Liver (tissue), 9 donors: ENCODE measurements around the gene MESD. TPM values are rescaled to one million over a fixed set of nuclear protein-coding genes. Genes with fewer than 3 reads are reported as not detected.

Source experiments
- DNase-seq: peaks from one replicate; pipeline ENCODE4 v3.0.0-alpha.2; 2017; ENCODE audit warnings: low spot score
- H3K27ac ChIP-seq, 2 donors: one replicate each; pipeline ENCODE4 v1.7.0; 2013; ENCODE audit warnings: inconsistent platforms in 2 of 2, low read length in 2 of 2, control low read depth in 1 of 2, low read depth in 1 of 2, mild to moderate bottlenecking in 1 of 2
- H3K27me3 ChIP-seq, 4 donors: one replicate each; pipeline versions ENCODE4 v1.6.1 to v1.7.0; 2013; ENCODE audit warnings: low read length in 3 of 4, inconsistent platforms in 1 of 4, mild to moderate bottlenecking in 1 of 4, moderate library complexity in 1 of 4; ENCODE audit not compliant: control insufficient read depth in 4 of 4, insufficient read depth in 4 of 4
- H3K36me3 ChIP-seq, 4 donors: one replicate each; pipeline versions ENCODE4 v1.6.1 to v1.7.0; 2013; ENCODE audit warnings: low read length in 3 of 4, mild to moderate bottlenecking in 3 of 4, low read depth in 1 of 4, moderate library complexity in 1 of 4; ENCODE audit not compliant: control insufficient read depth in 4 of 4, insufficient read depth in 3 of 4
- H3K4me1 ChIP-seq, 4 donors: one replicate each; pipeline versions ENCODE4 v1.6.1 to v1.7.0; 2013; ENCODE audit warnings: low read length in 3 of 4, mild to moderate bottlenecking in 3 of 4, moderate library complexity in 1 of 4; ENCODE audit not compliant: control insufficient read depth in 4 of 4, insufficient read depth in 4 of 4
- H3K4me3 ChIP-seq, 3 donors: one replicate each; pipeline versions ENCODE4 v1.6.1 to v1.7.0; 2013; ENCODE audit warnings: low read length in 3 of 3, control low read depth in 1 of 3, low read depth in 1 of 3, mild to moderate bottlenecking in 1 of 3
- H3K9ac ChIP-seq, 2 donors: one replicate each; pipeline ENCODE4 v1.7.0; 2013; ENCODE audit warnings: low read length in 2 of 2, mild to moderate bottlenecking in 2 of 2, moderate library complexity in 2 of 2, control low read depth in 1 of 2, low read depth in 1 of 2
- H3K9me3 ChIP-seq, 4 donors: one replicate each; pipeline versions ENCODE4 v1.6.1 to v1.7.0; 2013; ENCODE audit warnings: low read length in 3 of 4; ENCODE audit not compliant: control insufficient read depth in 4 of 4
- ATF3 ChIP-seq: IDR thresholded peaks from 2 replicates; pipeline ENCODE4 v1.6.1; 2016; ENCODE audit warnings: antibody characterized with exemption
- CTCF ChIP-seq: fragments of 150-350 bp; IDR thresholded peaks from 2 replicates; pipeline ENCODE4 v1.5.1; 2017; ENCODE audit warnings: improper control_type of control experiment, low read depth, low read length; ENCODE audit not compliant: missing input control
- EGR1 ChIP-seq, 2 donors: IDR thresholded peaks; 2 replicates each; pipeline ENCODE4 v1.6.1; 2016 to 2018; ENCODE audit warnings: antibody characterized with exemption in 2 of 2, low read depth in 2 of 2
- FOXA1 ChIP-seq: IDR thresholded peaks from 2 replicates; pipeline ENCODE4 v1.6.1; 2016; ENCODE audit warnings: antibody characterized with exemption
- FOXA2 ChIP-seq: IDR thresholded peaks from 2 replicates; pipeline ENCODE4 v1.6.1; 2016; ENCODE audit warnings: antibody characterized with exemption
- GABPA ChIP-seq, 2 donors: IDR thresholded peaks in 1 of 2; conservative IDR thresholded peaks in 1 of 2; 2 replicates each; pipeline ENCODE4 v1.6.1; 2016; ENCODE audit warnings: antibody characterized with exemption in 2 of 2, mild to moderate bottlenecking in 1 of 2, moderate library complexity in 1 of 2
- HNF4A ChIP-seq, 2 donors: conservative IDR thresholded peaks; 2 replicates each; pipeline ENCODE4 v1.6.1; 2016; ENCODE audit warnings: antibody characterized with exemption in 2 of 2, mild to moderate bottlenecking in 2 of 2
- HNF4G ChIP-seq: IDR thresholded peaks from 2 replicates; pipeline ENCODE4 v1.6.1; 2016; ENCODE audit warnings: antibody characterized with exemption
- JUND ChIP-seq, 2 donors: IDR thresholded peaks; 2 replicates each; pipeline ENCODE4 v1.6.1; 2016; ENCODE audit warnings: antibody characterized with exemption in 2 of 2
- NR2F2 ChIP-seq: IDR thresholded peaks from 2 replicates; pipeline ENCODE4 v1.6.1; 2016; ENCODE audit warnings: antibody characterized with exemption
- RAD21 ChIP-seq, 2 donors: IDR thresholded peaks; 2 replicates each; pipeline ENCODE4 v1.6.1; 2016; ENCODE audit warnings: antibody characterized with exemption in 2 of 2, mild to moderate bottlenecking in 2 of 2
- RXRA ChIP-seq, 2 donors: IDR thresholded peaks; 2 replicates each; pipeline ENCODE4 v1.6.1; 2017 to 2018; ENCODE audit warnings: antibody characterized with exemption in 2 of 2, mild to moderate bottlenecking in 1 of 2
- SP1 ChIP-seq: IDR thresholded peaks from 2 replicates; pipeline ENCODE4 v1.6.1; 2018; ENCODE audit warnings: antibody characterized with exemption, mild to moderate bottlenecking
- TAF1 ChIP-seq: conservative IDR thresholded peaks from 2 replicates; pipeline ENCODE4 v1.6.1; 2016; ENCODE audit warnings: antibody characterized with exemption, mild to moderate bottlenecking
- YY1 ChIP-seq: IDR thresholded peaks from 2 replicates; pipeline ENCODE4 v1.6.1; 2016; ENCODE audit warnings: antibody characterized with exemption, mild to moderate bottlenecking
- WGBS: extraction: QIAGEN DNeasy Blood & Tissue Kit; methylation state at CpG from one replicate; pipeline ENCODE4 v1.1.7; 2013; 5-methylcytosine and 5-hydroxymethylcytosine counted together
- polyA plus RNA-seq, 2 donors: library from polyadenylated mRNA; stranded (reverse) in 1 of 2; unstranded in 1 of 2; fragments of 200-250 nt in 1 of 2; fragments of >200 nt in 1 of 2; fragmentation: Nextera tagmentation in 1 of 2; extraction: Ambion mirVana in 1 of 2; gene quantifications; one replicate each; pipeline versions ENCODE4 v1.2.1 to v1.2.3, GENCODE V29; 2013 to 2015
- total RNA-seq, 2 donors: library from RNA; depleted of rRNA; stranded (reverse); fragments of >200 nt; gene quantifications; one replicate each; pipeline ENCODE4 v1.2.3, GENCODE V29; 2014
- TF ChIP-seq, protein P1 (sequence below): IDR thresholded peaks from 2 replicates; pipeline ENCODE4 v1.6.1; 2016; ENCODE audit warnings: antibody characterized with exemption, mild to moderate bottlenecking
- TF ChIP-seq, protein P2 (sequence below): IDR thresholded peaks from 2 replicates; pipeline ENCODE4 v1.6.1; 2016; ENCODE audit warnings: antibody characterized with exemption
- donor health status: healthy.
- donor health status: healthy.
- donor health status: healthy.
- donor health status: healthy.
- donor health status: healthy.

MESD gene
- total and polyA plus RNA-seq, 4 donors, result 15.3 to 24.0 (median 17.0) TPM

DNA sequence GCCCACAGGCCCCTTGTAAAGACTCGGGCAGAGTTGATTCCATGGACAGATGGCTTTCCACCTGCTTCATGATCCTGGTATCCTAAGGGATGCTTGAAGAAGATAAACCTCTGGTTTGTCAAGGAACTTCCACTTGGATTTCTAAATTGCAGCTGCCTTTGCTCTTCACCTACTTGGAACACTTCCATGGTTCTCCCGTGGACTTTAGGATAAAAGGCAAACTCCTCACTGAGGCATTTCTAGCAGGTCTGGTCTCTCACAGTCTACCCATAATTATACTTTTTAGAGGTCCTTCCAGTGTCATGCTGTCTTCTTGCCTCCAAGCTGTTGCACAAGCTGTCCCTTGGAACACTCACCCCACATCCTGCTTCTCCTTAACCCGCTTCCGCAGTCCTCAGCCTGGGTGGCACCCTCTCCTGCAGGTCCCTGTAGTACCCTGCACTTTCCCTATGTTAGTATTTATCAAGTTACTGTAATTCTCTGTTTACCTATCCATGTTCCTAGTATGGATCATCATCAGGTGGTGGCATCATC lies 23.8 kb upstream of the MESD start:
- H3K9me3 ChIP-seq, result no peaks in the 10 kb centered on the region
- H3K27ac ChIP-seq, result peak overlapping the region in 1 of 2 donors; percentile 38
- DNase-seq, result no peak
- H3K4me1 ChIP-seq, result peaks cover 6 to 24% (median 21%) of the 10 kb centered on the region in 4 donors
- H3K4me3 ChIP-seq, result no peak overlapping the region
- 54% methylated on average over 4 of the region's 4 CpGs for WGBS
- H3K36me3 ChIP-seq, result no peaks in the 10 kb centered on the region
- no peaks in the 10 kb centered on the region for H3K27me3 ChIP-seq
- TF ChIP-seq HNF4G (no peak), HNF4A (conservative IDR thresholded peaks at IDR 0.05) (peak; percentile 77 to 82), RAD21 (IDR thresholded peaks at IDR 0.05) (no peak), RXRA (IDR thresholded peaks at IDR 0.05) (peak; percentile 51 to 66), SP1 (peak; percentile 69)
- TF ChIP-seq, protein P1, sequence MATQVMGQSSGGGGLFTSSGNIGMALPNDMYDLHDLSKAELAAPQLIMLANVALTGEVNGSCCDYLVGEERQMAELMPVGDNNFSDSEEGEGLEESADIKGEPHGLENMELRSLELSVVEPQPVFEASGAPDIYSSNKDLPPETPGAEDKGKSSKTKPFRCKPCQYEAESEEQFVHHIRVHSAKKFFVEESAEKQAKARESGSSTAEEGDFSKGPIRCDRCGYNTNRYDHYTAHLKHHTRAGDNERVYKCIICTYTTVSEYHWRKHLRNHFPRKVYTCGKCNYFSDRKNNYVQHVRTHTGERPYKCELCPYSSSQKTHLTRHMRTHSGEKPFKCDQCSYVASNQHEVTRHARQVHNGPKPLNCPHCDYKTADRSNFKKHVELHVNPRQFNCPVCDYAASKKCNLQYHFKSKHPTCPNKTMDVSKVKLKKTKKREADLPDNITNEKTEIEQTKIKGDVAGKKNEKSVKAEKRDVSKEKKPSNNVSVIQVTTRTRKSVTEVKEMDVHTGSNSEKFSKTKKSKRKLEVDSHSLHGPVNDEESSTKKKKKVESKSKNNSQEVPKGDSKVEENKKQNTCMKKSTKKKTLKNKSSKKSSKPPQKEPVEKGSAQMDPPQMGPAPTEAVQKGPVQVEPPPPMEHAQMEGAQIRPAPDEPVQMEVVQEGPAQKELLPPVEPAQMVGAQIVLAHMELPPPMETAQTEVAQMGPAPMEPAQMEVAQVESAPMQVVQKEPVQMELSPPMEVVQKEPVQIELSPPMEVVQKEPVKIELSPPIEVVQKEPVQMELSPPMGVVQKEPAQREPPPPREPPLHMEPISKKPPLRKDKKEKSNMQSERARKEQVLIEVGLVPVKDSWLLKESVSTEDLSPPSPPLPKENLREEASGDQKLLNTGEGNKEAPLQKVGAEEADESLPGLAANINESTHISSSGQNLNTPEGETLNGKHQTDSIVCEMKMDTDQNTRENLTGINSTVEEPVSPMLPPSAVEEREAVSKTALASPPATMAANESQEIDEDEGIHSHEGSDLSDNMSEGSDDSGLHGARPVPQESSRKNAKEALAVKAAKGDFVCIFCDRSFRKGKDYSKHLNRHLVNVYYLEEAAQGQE, result no peak
- H3K9ac ChIP-seq, result no peak overlapping the region

- H3K4me3 ChIP-seq, result no peak overlapping the region
- peaks cover 7 to 30% (median 22%) of the 10 kb centered on the region in 4 donors for H3K4me1 ChIP-seq
- no peak for DNase-seq
- TF ChIP-seq YY1 (no peak), CTCF (no peak), RAD21 (IDR thresholded peaks at IDR 0.05) (no peak), TAF1 (no peak), FOXA1 (no peak), NR2F2 (no peak), JUND (IDR thresholded peaks at IDR 0.05) (no peak), EGR1 (IDR thresholded peaks at IDR 0.05; ENCODE audit: low read depth in 2 of 2) (no peak), HNF4A (conservative IDR thresholded peaks at IDR 0.05) (no peak), HNF4G (no peak), GABPA (IDR thresholded peaks at IDR 0.05 in 1 of 2, conservative IDR thresholded peaks at IDR 0.05 in 1 of 2) (no peak), SP1 (no peak), ATF3 (no peak), FOXA2 (no peak), RXRA (IDR thresholded peaks at IDR 0.05) (no peak)
- TF ChIP-seq, protein P1, result no peak
- TF ChIP-seq, protein P2, sequence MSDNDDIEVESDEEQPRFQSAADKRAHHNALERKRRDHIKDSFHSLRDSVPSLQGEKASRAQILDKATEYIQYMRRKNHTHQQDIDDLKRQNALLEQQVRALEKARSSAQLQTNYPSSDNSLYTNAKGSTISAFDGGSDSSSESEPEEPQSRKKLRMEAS, result no peak
- no peaks in the 10 kb centered on the region for H3K9me3 ChIP-seq
- 96% methylated on average over 2 of the region's 2 CpGs for WGBS
- no peak overlapping the region for H3K27ac ChIP-seq
- no peak overlapping the region for H3K9ac ChIP-seq
- H3K36me3 ChIP-seq, result no peaks in the 10 kb centered on the region
- H3K27me3 ChIP-seq, result no peaks in the 10 kb centered on the region
Observed at GRCh38 chr15:81012588-81012987, 23.0 kb upstream of the MESD start.
